ENCODE results near the gene NDUFA13.
"Not testable (repeated sequence)": the region's sequence is repeated elsewhere in the genome, so short reads cannot be mapped to it uniquely, and the experiment has no call there.

The NDUFA13 gene

GRCh38 chr19:19515642-19516519, at the start of gene NDUFA13:
TSS of gene NDUFA13 (plus strand) at chr19:19516225. CDS start at chr19:19516239, 14 bp downstream.
- peak; percentile 94 for DNase-seq

GRCh38 chr19:19468424-19469050, 47.5 kb upstream of the NDUFA13 start:
- no peak for DNase-seq

- no peak for DNase-seq
These were observed 45.4 kb upstream of the NDUFA13 start for GRCh38 chr19:19470579-19470978.

- DNase-seq, result no peak
These were observed 44.3 kb upstream of the NDUFA13 start for GRCh38 chr19:19471682-19472081.

GRCh38 chr19:19472106-19472505, 43.9 kb upstream of the NDUFA13 start:
- not testable (repeated sequence) for DNase-seq

GRCh38 chr19:19475015-19475765, 40.8 kb upstream of the NDUFA13 start:
- DNase-seq, result no peak

- no peak for DNase-seq
These were observed 39.9 kb upstream of the NDUFA13 start for GRCh38 chr19:19475849-19476828.

- DNase-seq, result no peak
These were observed 38.2 kb upstream of the NDUFA13 start for GRCh38 chr19:19477705-19478383.

GRCh38 chr19:19480688-19481087, 35.3 kb upstream of the NDUFA13 start:
- DNase-seq, result no peak

GRCh38 chr19:19482809-19483596, 33.0 kb upstream of the NDUFA13 start:
- DNase-seq, result no peak

GRCh38 chr19:19485161-19485997, 30.6 kb upstream of the NDUFA13 start:
- no peak for DNase-seq

GRCh38 chr19:19485998-19486290, 30.1 kb upstream of the NDUFA13 start:
- DNase-seq, result no peak

GRCh38 chr19:19486343-19487076, 29.5 kb upstream of the NDUFA13 start:
- no peak for DNase-seq

GRCh38 chr19:19487077-19487949, 28.7 kb upstream of the NDUFA13 start:
- DNase-seq, result no peak

GRCh38 chr19:19487950-19488874, 27.8 kb upstream of the NDUFA13 start:
- no peak for DNase-seq

GRCh38 chr19:19488875-19489690, 26.9 kb upstream of the NDUFA13 start:
- DNase-seq, result peak; percentile 89
